ENCODE measurements around the gene VSTM2L.

VSTM2L gene

DNA sequence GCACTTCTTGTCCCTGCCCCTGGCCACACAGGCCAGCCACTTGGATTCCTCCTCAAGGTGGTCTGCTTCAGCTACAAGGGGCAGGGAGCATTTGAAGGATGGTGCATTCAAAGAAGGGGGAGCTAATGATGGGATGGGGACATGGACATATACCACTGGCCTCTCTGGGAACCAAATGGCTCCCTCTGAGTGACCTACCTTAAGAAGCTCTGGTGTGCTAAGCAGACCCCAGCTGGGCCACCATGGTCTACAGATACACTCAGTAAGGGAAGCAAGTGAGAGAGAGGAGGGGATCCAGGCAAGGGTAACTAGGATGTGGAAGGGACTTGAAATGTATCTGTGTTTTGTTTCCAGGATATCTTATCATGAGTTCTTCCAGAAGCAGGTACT lies 67.9 kb downstream of the VSTM2L start:
- ChIA-PET POLR2A (ENCODE audit: low non-redundant PET) (no interaction called here), CTCF (no interaction called here)
- no peak overlapping the region for H3K27ac ChIP-seq
- DNase-seq (ENCODE audit: low spot score): no peak
- TF ChIP-seq, protein P1, sequence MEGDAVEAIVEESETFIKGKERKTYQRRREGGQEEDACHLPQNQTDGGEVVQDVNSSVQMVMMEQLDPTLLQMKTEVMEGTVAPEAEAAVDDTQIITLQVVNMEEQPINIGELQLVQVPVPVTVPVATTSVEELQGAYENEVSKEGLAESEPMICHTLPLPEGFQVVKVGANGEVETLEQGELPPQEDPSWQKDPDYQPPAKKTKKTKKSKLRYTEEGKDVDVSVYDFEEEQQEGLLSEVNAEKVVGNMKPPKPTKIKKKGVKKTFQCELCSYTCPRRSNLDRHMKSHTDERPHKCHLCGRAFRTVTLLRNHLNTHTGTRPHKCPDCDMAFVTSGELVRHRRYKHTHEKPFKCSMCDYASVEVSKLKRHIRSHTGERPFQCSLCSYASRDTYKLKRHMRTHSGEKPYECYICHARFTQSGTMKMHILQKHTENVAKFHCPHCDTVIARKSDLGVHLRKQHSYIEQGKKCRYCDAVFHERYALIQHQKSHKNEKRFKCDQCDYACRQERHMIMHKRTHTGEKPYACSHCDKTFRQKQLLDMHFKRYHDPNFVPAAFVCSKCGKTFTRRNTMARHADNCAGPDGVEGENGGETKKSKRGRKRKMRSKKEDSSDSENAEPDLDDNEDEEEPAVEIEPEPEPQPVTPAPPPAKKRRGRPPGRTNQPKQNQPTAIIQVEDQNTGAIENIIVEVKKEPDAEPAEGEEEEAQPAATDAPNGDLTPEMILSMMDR (conservative IDR thresholded peaks at IDR 0.05; ENCODE audit: low read depth): no peak

DNA sequence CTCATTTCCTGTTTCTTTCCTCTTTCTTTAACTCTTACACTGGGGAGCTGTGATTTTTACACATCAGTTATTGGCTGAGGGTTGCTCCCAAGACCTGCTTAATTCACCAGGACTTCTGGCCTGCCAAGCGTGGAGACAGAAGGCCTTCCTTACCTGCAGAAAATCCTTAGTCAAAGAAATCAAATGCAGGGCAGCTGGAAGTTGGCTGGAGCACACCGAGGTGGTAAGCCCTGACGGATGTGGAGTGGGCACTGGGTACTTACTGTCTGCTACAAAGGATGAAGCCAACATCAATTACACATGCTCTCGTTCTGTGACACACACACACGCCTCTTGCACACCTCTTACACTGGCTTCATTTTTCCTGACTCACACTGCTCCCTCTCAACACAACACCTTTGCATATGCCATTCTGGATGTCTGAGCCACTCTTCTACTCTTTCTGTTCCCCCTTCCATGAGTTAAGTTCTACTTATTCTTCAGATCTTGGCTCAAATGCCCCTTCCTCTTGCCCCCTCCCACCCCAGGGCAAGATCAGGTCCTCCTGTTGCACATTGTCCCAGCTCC lies 68.7 kb downstream of the VSTM2L start:
- no peak overlapping the region for H3K27ac ChIP-seq
- CTCF ChIA-PET: no interaction called here
- TF ChIP-seq, protein P1 (conservative IDR thresholded peaks at IDR 0.05; ENCODE audit: low read depth): no peak
- DNase-seq (ENCODE audit: low spot score): no peak
- POLR2A ChIA-PET (ENCODE audit: low non-redundant PET): no interaction called here

DNA sequence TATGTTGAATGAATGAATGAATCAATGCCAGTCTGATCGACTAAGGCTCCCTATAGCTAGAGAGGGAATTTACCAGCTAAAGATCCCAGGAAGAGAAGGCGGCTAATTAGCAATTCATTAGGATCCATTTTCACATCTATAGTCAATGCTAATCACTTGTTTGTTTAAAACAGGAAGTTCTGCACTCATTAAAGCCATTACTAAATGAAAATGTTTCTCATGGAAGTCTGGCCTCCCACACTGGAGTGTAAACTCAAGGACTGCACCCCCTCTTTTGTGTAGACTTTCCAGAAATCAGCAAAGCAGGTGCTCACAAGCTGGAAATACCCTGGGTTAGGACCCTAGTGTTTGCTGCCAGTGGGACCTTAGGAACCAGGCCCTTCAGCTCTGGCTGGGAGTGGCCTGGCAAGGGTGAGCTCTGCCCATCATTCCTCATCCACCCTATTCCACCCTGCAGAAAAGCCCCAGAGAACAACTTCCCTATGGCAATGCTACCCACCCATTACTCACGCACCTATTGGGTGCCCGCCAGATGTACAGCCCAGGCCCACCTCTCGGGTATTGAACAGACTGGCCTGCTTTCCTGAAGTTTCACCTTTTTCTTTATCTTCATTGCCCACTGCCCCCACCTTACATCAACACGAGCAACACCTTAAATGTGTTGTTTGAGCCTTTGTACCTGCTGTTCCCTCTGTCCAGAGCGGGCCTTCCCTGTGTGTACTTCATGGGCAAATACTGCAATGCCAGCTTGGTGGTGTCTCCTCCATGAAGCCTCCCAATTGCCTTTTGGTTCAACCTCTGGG lies 69.5 kb downstream of the VSTM2L start:
- TF ChIP-seq, protein P1 (conservative IDR thresholded peaks at IDR 0.05; ENCODE audit: low read depth): no peak
- no peak for DNase-seq (ENCODE audit: low spot score)
- no peak overlapping the region for H3K27ac ChIP-seq
- ChIA-PET CTCF (no interaction called here), POLR2A (ENCODE audit: low non-redundant PET) (no interaction called here)

DNA sequence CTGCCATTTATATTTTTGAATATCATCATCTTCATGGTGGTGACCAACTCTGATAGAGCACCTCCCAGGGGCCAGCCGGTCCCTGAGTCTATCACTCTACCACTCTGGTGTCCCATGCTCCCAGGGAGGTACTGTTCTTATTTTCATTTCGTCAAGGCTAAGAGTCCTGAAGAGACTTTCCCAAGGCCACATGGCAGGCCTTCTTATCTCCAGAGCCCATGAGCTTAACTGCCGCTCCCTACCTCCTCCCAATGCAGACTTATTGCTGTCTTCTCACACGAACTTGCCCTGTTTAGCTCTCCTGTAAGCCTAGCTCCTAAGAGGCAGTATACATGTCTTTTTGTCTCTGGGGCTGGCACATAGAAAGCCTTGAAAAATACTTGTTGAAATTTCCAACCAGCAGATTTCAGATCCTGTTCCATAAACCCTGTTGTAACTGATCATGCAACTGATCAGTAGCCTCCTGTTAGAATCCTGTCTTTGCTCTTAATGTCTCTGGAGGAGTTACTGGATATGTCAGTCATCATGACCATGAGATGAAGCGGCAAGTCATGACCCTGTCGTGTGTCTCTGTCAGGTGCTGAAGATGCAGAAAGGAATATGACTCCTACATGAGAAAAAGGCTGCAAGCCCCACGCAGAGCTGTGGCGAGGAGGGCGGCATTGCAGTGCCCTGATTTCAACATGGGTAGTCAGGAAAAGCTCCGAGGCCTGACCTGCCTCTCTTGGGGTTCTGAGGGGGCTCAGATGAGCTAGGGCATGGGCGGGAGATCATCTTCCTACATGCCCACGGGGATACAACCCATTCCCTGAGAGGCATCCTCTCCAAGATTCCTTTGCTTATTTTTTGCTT lies 70.4 kb downstream of the VSTM2L start:
- TF ChIP-seq, protein P1 (conservative IDR thresholded peaks at IDR 0.05; ENCODE audit: low read depth): no peak
- H3K27ac ChIP-seq: no peak overlapping the region
- no peak for DNase-seq (ENCODE audit: low spot score)
- CTCF ChIA-PET: no interaction called here
- POLR2A ChIA-PET (ENCODE audit: low non-redundant PET): no interaction called here

DNA sequence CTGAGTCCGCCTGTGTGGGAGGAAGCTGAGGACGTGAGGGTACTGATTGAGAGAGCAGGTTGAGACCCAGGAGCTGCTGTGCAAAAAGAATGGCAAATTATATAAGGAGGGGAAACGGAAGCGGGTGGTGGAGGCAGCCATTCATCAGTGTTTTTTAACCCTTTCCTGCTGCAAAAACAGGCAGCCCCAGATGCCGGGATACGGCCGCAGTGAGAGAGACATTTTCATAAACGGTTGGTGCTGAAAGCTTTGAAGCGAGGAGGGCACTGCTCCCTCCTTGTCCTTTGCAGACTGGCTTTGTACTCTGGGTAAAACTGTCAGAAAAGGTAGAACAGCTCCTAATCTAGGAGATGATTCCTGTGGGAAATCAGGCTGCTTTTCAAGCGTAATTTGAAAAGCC lies 74.0 kb downstream of the VSTM2L start:
- POLR2A ChIA-PET (ENCODE audit: low non-redundant PET): no interaction called here
- no peak for DNase-seq (ENCODE audit: low spot score)
- CTCF ChIA-PET: interaction anchor here (0.6 kb wide), 1 partner anchor 126 kb away, joined by 3 read pairs; no protein-coding TSS in a partner anchor
- TF ChIP-seq, protein P1 (conservative IDR thresholded peaks at IDR 0.05; ENCODE audit: low read depth): no peak
- no peak overlapping the region for H3K27ac ChIP-seq

DNA sequence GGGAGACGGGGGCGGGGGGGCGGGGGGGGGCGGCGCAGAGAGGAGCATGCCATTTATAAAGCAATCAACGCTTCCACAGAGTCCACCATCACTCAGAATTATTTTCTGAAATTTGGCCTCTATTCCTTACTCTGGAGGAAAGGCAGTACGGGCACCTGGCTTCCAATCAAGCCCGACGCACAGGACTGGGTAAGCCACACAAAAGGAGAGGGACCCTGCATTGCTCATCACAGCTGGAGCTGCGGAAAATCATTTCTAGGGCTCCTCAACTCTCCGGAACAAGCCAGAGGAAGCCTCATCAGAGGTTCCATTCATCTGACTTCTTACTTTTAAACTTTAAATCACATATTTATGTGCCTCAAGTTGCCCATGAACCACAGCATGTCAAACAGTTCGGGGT lies 74.4 kb downstream of the VSTM2L start:
- no peak for DNase-seq (ENCODE audit: low spot score)
- CTCF ChIA-PET: no interaction called here
- POLR2A ChIA-PET (ENCODE audit: low non-redundant PET): no interaction called here
- TF ChIP-seq, protein P1 (conservative IDR thresholded peaks at IDR 0.05; ENCODE audit: low read depth): no peak
- H3K27ac ChIP-seq: no peak overlapping the region
